HepG2 (cell line): ENCODE data around the gene UBE2E1. TPM values are rescaled to one million over a fixed set of nuclear protein-coding genes. Genes with fewer than 3 reads are reported as not detected.
A peak's percentile ranks its signal among the peaks of the same experiment; 100 is the strongest.

Experiments used
- ATAC-seq: fragments of 200-7000 bp; cut with Tn5 transposase; 3 replicates; pipeline ENCODE4 v1.9.1; 2020; ENCODE audit warnings: mild to moderate bottlenecking, moderate library complexity
- BruUV-seq: library from RNA; stranded (reverse); fragments of 400-500 nt; replicated peaks from 2 replicates; lab custom pipeline; 2021; lab: Mats Ljungman, UMichigan
- CTCF ChIA-PET: fragments of 300-600 bp; formaldehyde crosslinking; extraction: SDS; loops from one replicate; lab custom pipeline; 2021; ENCODE audit warnings: low total read pairs, inconsistent platforms, low intra/inter-chr PET ratio; lab: Yijun Ruan, JAX
- POLR2A ChIA-PET: fragments of 350-600 bp; sonication (Branson Sonifier 250); formaldehyde crosslinking; loops from one replicate; lab custom pipeline; 2020; ENCODE audit warnings: antibody characterized with exemption, inconsistent platforms; lab: Yijun Ruan, JAX
- DNase-seq: peaks from one replicate; pipeline ENCODE4 v3.0.0-alpha.2; 2015; ENCODE audit warnings: low spot score
- FAIRE-seq: peaks from 3 replicates; lab custom pipeline; 2011; peaks lifted over from hg19 to GRCh38; lab: Jason Lieb, UNC
- H2AFZ ChIP-seq: one replicate; pipeline ENCODE4 v1.6.1; 2011; ENCODE audit warnings: low read length, inconsistent platforms
- H3K27ac ChIP-seq: fragments of 300-600 bp; 3 replicates; pipeline ENCODE4 v1.8.0; 2011; ENCODE audit warnings: mixed run types, mild to moderate bottlenecking, mixed read lengths, low read length, inconsistent platforms; ENCODE audit not compliant: insufficient read depth; ENCODE audit errors: extremely low read length
- H3K27me3 ChIP-seq, 2 experiments: fragments of 200-600 bp in 1 of 2; 2 replicates in 1 of 2; 3 replicates in 1 of 2; pipeline versions ENCODE4 v1.6.0 to v1.8.0; 2011; ENCODE audit warnings: low read length in 2 of 2, mild to moderate bottlenecking in 2 of 2, moderate library complexity in 2 of 2, inconsistent platforms in 1 of 2; ENCODE audit not compliant: insufficient read depth in 2 of 2, control insufficient read depth in 1 of 2
- H3K36me3 ChIP-seq, 2 experiments: fragments of 200-600 bp in 1 of 2; replicated peaks in 1 of 2; 2 replicates in 1 of 2; 3 replicates in 1 of 2; pipeline versions ENCODE4 v1.5.1 to v1.8.0; 2011; ENCODE audit warnings: low read length in 2 of 2, inconsistent platforms in 1 of 2; ENCODE audit not compliant: insufficient read depth in 2 of 2, control insufficient read depth in 1 of 2
- H3K4me1 ChIP-seq: 2 replicates; pipeline ENCODE4 v1.5.1; 2012; ENCODE audit warnings: low read length, inconsistent platforms; ENCODE audit not compliant: insufficient read depth
- H3K4me2 ChIP-seq: 2 replicates; pipeline ENCODE4 v1.6.0; 2011; ENCODE audit warnings: low read depth, low read length, inconsistent platforms
- H3K4me3 ChIP-seq, 3 experiments: fragments of 200-600 bp in 1 of 3; sonication (generic), shearing (Covaris generic) in 1 of 3; replicated peaks in 1 of 3; 2 replicates each; pipeline ENCODE4 v1.5.1; 2011 to 2016; ENCODE audit warnings: low read length in 3 of 3, inconsistent platforms in 2 of 3, low read depth in 2 of 3, mild to moderate bottlenecking in 2 of 3, control low read depth in 1 of 3, mixed read lengths in 1 of 3; ENCODE audit not compliant: insufficient read depth in 1 of 3
- H3K79me2 ChIP-seq: one replicate; pipeline ENCODE4 v1.6.1; 2011; ENCODE audit warnings: low read length, inconsistent platforms; ENCODE audit not compliant: insufficient read depth
- H3K9ac ChIP-seq: 2 replicates; pipeline ENCODE4 v1.6.0; 2011; ENCODE audit warnings: mild to moderate bottlenecking, low read depth, low read length, inconsistent platforms; ENCODE audit not compliant: insufficient read depth
- H3K9me3 ChIP-seq: 2 replicates; pipeline ENCODE4 v1.5.1; 2012; ENCODE audit warnings: mild to moderate bottlenecking, low read length
- H4K20me1 ChIP-seq: 2 replicates; pipeline ENCODE4 v1.6.0; 2011; ENCODE audit warnings: inconsistent platforms, mild to moderate bottlenecking, low read length, moderate library complexity; ENCODE audit not compliant: insufficient read depth
- ATAD3A ChIP-seq: sonication (generic); formaldehyde crosslinking; IDR thresholded peaks from 2 replicates; pipeline ENCODE4 v1.4.0; 2020; ENCODE audit warnings: missing genetic modification reagents
- E2F2 ChIP-seq: sonication (generic); formaldehyde crosslinking; IDR thresholded peaks from 2 replicates; pipeline ENCODE4 v1.4.0; 2020; ENCODE audit warnings: missing genetic modification reagents, borderline replicate concordance
- HOXA7 ChIP-seq: sonication (generic); formaldehyde crosslinking; IDR thresholded peaks from 2 replicates; pipeline ENCODE4 v1.8.1; 2022; ENCODE audit warnings: mild to moderate bottlenecking, missing genetic modification reagents, moderate library complexity
- MAX ChIP-seq: IDR thresholded peaks from 2 replicates; pipeline ENCODE4 v1.6.1; 2012; ENCODE audit warnings: inconsistent platforms
- PBX2 ChIP-seq: IDR thresholded peaks from 2 replicates; pipeline ENCODE4 v1.6.1; 2016; ENCODE audit warnings: control low read depth
- SSRP1 ChIP-seq: IDR thresholded peaks from 2 replicates; pipeline ENCODE4 v1.6.1; 2016; ENCODE audit warnings: control low read depth
- ZNF121 ChIP-seq: sonication (generic); formaldehyde crosslinking; IDR thresholded peaks from 2 replicates; pipeline ENCODE4 v1.5.0; 2020; ENCODE audit warnings: mild to moderate bottlenecking, missing genetic modification reagents
- ZNF274 ChIP-seq: sonication (generic); formaldehyde crosslinking; IDR thresholded peaks from 2 replicates; pipeline ENCODE4 v1.5.1; 2020; ENCODE audit warnings: mild to moderate bottlenecking, missing genetic modification reagents
- ZNF512B ChIP-seq: sonication (generic); formaldehyde crosslinking; IDR thresholded peaks from 2 replicates; pipeline ENCODE4 v1.5.1; 2020; ENCODE audit warnings: missing genetic modification reagents, mild to moderate bottlenecking, borderline replicate concordance
- ZNF770 ChIP-seq: sonication (generic); formaldehyde crosslinking; IDR thresholded peaks from 2 replicates; pipeline ENCODE4 v1.5.0; 2020; ENCODE audit warnings: mild to moderate bottlenecking, missing genetic modification reagents
- WGBS: methylation state at CpG from one replicate; pipeline ENCODE4 v1.1.6; 2017; ENCODE audit warnings: low lambda C conversion rate; 5-methylcytosine and 5-hydroxymethylcytosine counted together
- in situ Hi-C: cut with HindIII; loops from 2 replicates; pipeline ENCODE4 v1.10.0; 2017; ENCODE audit warnings: low pct_unique_long_range_greater_than_20kb; ENCODE audit not compliant: extremely low pct_ligation_motif_present
- intact Hi-C: fragments of 100-400 bp; cut with micrococcal nuclease; formaldehyde crosslinking; loops from one replicate; pipeline ENCODE4 v1.10.0; 2022; ENCODE audit not compliant: unreplicated experiment
- polyA plus RNA-seq, 8 experiments: library from polyadenylated mRNA; depleted of rRNA in 3 of 8; stranded (reverse) in 7 of 8; unstranded in 1 of 8; fragments of >200 nt; fragmentation: Illumina TruSeq in 4 of 8; extraction: Trizol in 4 of 8; gene quantifications; 2 replicates each; pipeline versions ENCODE4 v1.2.1 to v1.2.3, GENCODE V29; 2011 to 2016; ENCODE audit warnings: low read depth in 4 of 8, missing spikeins in 1 of 8, mixed read lengths in 1 of 8; ENCODE audit not compliant: insufficient read depth in 1 of 8
- total RNA-seq, 5 experiments: library from RNA; depleted of rRNA; stranded (reverse); fragments of >200 nt; fragmentation: Illumina TruSeq; extraction: Trizol; gene quantifications; 2 replicates each; pipeline ENCODE4 v1.2.3, GENCODE V29; 2016; ENCODE audit warnings: low read depth in 1 of 5

Gene UBE2E1
- total and polyA plus RNA-seq, 2 of the 13 experiments (the other 11 are each of a cell fraction or from before 2014, with no cell fraction given), result 55.4 to 61.8 TPM

GRCh38 chr3:23826382-23827064 lies 20.8 kb downstream of the UBE2E1 start (continued):
- TF ChIP-seq ZNF274 (CRISPR knock-in tag) (no peak), HOXA7 (no peak)
- TF ChIP-seq, all 625 proteins: peak for 0

GRCh38 chr3:23829242-23829934 lies 23.6 kb downstream of the UBE2E1 start:
- WGBS, result 78% methylated on average over 5 of the region's 5 CpGs
- POLR2A ChIA-PET, result interaction anchor here (1.5 kb wide), 1 partner anchor 19 kb away, joined by 5 read pairs; no protein-coding TSS in a partner anchor
- FAIRE-seq, result no peak
- H3K79me2 ChIP-seq, result peaks cover 55% of the 10 kb centered on the region
- TF ChIP-seq SSRP1 (no peak), MAX (no peak), ATAD3A (CRISPR knock-in tag) (no peak), E2F2 (CRISPR knock-in tag) (no peak), ZNF770 (CRISPR knock-in tag) (peak; percentile 61; the same call in 1 of the 2 replicates), PBX2 (CRISPR knock-in tag) (no peak), ZNF512B (no peak), ZNF121 (CRISPR knock-in tag) (peak; percentile 31; the same call in 1 of the 2 replicates)
- TF ChIP-seq, all 625 proteins: peak for 2
- no TSS peak for BruUV-seq
- H2AFZ ChIP-seq, result no peak overlapping the region
- H3K4me2 ChIP-seq, result no peak overlapping the region
- no peak for ATAC-seq
- H4K20me1 ChIP-seq, result peaks cover 25% of the 10 kb centered on the region
- H3K9ac ChIP-seq, result no peak overlapping the region
- in situ Hi-C loops, result no loop called here
- intact Hi-C loops, result no loop called here
- no peak overlapping the region for H3K4me3 ChIP-seq
- H3K9me3 ChIP-seq, result no peaks in the 10 kb centered on the region
- DNase-seq, result no peak
- no peaks in the 10 kb centered on the region for H3K27me3 ChIP-seq
- H3K36me3 ChIP-seq, result peaks cover 0 to 8% of the 10 kb centered on the region in 2 experiments; a peak in 2 of 5 replicates
- H3K4me1 ChIP-seq, result peaks cover 5% of the 10 kb centered on the region; the same call in 1 of the 2 replicates
- H3K27ac ChIP-seq, result no peak overlapping the region
- CTCF ChIA-PET, result no interaction called here
